Posterior vena cava (tissue), 2 donors: Measurements from ENCODE around the gene NOBOX. TPM values are rescaled to one million over a fixed set of nuclear protein-coding genes. Genes with fewer than 3 reads are reported as not detected.
"Not testable (repeated sequence)": the region's sequence is repeated elsewhere in the genome, so short reads cannot be mapped to it uniquely, and the experiment has no call there.

ENCODE experiments used
- DNase-seq: peaks from one replicate; pipeline ENCODE4 v3.0.0-alpha.2; 2020; ENCODE audit warnings: low spot score
- intact Hi-C, 2 donors: fragments of 100-400 bp; cut with DNase I; formaldehyde crosslinking; loops; one replicate each; pipeline versions ENCODE4 v1.14.1 to v1.14.2; 2022 to 2023
- long read RNA-seq, 2 donors: library from polyadenylated mRNA; unstranded; transcript quantifications; one replicate each; pipeline ENCODE4 v2.0.0, GENCODE V29; 2020 to 2021
- total RNA-seq, 2 donors: library from RNA; stranded (reverse); fragmentation: NEBNext Ultra II Directional; extraction: Animal tissue kit (Norgen Biotek cat#: 25700); gene quantifications; one replicate each; pipeline ENCODE4 v1.2.1, GENCODE V29; 2021
- donor health status: DM: yes; HTN: yes; CAD: no.
- donor health status: DM: yes; HTN: yes; CAD: no.

Gene NOBOX
- not detected for total RNA-seq
- long read RNA-seq, donor 1, result 0 reads
- long read RNA-seq, donor 2, result 0 reads

DNA sequence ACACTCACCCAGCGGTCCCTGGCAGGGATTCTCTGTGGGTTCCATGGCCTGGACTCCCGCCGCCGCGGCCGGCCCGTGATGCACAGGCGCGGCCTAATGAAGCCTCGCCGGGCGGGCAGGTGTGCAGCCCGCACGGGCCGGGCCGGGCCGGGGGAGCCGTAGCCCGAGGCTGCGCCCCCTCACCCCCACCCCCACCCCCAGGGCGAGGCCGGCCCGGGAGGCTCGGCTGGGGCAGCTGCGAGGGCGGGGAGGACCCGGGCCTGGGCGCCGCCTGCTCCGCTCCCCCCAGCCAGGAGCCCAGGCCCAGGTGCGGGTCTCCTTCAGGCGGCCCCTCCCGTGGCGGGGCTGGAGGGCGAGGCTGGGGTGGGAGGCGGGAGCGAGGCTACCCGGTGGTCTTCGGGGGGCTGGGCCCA is at the start of gene NOBOX:
NOBOX (minus strand) TSS at position 45 of the 413 bp plus-strand sequence.
- peak; percentile 35 for DNase-seq
- intact Hi-C loops, result no loop called here

DNA sequence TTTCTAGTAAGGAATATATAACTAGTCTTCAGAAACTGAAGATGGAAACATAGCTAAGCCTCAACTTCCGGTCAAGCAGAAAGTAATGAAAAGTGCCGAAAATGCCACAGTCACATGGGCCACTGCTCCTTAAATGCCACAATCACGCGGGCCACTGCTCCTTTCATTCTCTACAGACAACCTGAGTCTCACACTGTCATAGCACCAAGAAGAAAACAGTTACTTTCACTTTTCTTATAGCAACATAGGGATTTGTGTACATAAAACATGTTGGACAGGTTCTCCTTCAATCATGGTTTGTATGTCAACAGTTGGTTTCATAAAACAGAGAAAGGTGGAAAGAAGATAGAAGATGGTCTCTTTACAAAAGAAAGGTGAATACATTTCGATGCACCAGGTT is 48.6 kb upstream of the NOBOX start:
- intact Hi-C loops, result no loop called here
- no peak for DNase-seq

DNA sequence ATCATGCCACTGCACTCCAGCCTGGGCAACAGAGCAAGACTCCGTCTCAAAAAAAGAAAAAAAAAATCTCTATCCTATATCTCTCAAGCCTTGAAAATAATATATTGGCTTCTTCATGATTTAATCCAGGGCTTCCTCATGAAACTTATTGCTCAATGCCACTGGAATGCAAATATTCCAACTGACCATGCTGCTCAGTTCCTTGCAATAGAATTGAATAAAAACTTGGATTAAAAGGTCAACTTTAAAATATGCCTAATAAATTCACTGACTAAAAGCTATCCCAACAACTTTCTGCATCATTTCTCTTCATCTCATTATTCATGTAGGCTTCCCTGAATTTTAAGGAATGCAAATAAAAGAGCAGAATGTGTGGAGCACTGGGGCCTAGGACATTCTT is 42.1 kb upstream of the NOBOX start:
- DNase-seq, result no peak
- intact Hi-C loops, result no loop called here

DNA sequence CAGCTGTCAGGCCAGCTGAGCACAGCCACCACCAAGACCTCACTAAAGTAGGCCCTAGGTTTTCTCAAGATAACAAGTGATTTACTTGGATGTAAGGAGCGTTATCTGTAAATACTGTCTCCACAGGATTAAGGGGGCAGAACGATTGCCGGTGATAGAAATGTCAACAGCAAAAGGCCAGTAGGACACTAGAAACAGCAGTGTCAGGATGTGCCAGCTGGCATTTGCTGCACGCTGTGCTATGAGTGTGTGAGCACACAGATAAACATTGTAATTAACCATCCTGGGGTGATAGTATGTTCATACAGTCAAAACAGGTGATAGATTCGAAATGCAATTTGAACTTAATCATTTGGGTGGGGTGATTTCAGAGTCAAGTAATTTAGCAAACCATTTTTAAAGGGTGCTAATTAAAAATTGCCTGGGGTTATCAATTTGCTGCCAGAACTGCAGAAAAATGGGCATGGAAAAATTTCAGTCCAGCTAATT is 36.3 kb upstream of the NOBOX start:
- intact Hi-C loops, result no loop called here

DNA sequence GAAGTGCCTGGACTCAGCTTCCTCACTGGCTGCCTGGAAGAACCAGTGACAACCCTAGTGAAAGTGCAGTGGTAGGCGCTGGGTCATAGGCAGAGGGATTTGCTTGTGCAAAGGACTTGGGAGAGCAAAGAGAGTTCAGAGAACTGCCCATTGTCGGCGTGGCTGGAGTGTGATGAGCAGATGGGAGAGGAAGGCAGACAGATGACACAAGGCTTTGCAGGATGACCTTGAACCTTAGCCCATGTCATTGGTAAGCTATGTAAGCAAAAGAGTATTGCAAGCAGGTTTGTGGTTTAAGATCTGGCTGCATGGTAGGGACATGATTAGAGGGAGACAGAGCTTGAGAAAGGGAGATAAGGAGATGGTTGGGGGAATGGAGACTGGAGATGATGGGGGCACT is 35.3 kb upstream of the NOBOX start:
- intact Hi-C loops, result no loop called here
- no peak for DNase-seq

More for the DNA sequence above, 36.3 kb upstream of the NOBOX start:
- no peak for DNase-seq

DNA sequence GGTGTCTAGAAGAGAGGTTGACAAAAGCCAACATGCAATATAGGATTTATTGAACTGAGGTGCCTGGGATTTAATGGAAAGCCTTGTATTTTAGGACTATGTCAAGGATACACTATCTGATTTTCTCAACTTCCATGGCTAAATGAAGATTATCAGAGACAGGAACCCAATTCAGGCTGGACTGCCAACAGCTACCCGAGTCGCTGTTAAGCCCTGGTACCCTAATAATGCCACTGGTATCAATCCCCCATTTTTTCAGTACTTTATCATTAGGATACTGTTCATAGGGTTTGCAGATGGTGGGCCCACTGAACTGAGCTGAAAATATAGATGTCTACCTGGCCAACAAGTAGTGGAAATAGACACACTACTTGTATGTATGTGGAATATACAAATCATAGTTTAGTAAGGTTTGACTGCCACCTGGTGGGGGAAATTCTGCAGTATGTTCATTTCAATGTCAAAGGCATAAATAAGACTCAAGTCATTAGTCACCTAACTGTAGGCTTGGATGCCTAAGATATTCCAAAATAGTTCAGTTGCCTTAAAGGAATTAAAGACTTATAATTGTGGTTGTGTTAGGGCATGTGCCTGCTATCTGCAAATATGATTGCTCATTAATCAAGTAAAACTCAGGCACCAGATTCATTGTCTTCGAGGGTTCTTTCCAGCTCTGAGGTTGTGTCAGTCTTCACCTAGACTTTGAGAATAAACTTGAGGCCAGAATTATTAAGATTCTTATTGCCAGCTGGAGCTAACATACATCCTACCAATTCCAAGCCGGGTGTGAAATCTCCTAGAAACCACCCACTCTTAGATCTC is 34.1 kb upstream of the NOBOX start:
- no peak for DNase-seq
- intact Hi-C loops, result no loop called here

DNA sequence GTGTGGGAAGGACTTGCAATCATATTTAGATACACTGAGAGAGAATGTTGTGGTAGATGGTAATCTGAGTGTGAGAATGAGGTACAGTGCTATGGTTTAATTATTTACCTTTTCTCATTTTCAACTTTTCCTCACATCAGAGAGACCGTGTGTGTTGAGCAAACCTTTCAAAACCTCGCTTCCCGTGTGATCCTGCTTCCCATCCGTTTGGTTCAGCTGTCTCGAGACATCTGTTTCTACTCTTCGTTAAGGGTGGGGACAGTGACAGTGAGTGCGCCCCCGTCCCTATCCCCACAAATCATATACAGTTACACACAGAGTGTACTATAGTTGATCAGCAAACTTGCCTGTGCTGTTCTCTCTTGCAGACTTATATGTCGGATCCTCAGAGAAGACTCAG is 33.0 kb upstream of the NOBOX start:
- intact Hi-C loops, result no loop called here
- no peak for DNase-seq

DNA sequence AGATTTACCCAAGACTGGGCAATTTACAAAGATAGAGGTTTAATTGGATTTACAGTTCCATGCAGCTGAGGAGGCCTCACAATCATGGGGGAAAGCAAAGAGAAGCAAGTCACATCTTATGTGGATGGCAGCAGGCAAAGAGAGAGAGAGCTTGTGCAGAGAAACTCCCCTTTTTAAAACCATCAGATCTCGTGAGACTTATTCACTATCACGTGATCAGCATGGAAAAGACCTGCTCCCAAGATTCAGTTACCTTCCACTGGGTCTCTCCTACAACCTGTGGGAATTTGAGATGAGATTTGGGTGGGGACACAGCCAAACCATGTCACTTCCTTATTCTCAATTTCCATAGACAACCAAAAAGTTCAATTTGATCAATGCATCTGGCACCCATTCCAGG is 24.9 kb upstream of the NOBOX start:
- DNase-seq, result no peak
- intact Hi-C loops, result no loop called here

DNA sequence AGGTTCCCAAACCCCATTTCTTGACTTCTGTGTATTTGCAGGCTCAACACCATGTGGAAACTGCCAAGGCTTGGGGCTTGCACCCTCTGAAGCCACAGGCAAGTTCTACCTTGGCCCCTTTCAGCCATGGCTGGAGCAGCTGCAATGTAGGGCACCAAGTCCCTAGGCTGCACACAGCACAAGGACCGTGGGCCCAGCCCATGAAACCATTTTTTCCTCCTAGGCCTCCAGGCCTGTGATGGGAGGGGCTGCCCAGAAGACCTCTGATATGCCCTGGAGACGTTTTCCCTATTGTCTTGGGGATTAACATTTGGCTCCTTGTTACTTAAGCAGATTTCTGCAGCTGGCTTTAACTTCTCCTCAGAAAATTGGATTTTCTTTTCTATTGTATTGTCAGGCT is 24.0 kb upstream of the NOBOX start:
- intact Hi-C loops, DNase-seq: not testable (repeated sequence)

DNA sequence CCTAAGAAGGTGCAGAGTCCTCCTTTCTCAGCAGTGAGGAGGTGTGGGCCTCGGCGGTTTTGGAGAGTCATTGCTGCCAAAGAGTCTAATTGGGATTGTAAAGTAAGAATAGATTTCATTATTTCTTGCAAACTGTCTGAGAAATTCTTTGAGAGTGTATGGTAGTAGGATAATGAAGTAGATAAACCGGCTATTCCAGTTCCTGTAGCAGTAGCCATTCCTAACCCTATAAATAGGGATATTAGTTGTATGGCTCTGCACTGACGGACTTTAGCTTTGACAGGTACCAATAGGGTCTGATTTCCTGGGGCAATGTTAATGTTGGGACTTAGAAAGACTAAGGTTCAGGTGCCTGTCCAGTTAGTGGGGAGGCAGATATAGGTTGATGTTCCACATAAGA is 15.4 kb upstream of the NOBOX start:
- DNase-seq, intact Hi-C loops: not testable (repeated sequence)

DNA sequence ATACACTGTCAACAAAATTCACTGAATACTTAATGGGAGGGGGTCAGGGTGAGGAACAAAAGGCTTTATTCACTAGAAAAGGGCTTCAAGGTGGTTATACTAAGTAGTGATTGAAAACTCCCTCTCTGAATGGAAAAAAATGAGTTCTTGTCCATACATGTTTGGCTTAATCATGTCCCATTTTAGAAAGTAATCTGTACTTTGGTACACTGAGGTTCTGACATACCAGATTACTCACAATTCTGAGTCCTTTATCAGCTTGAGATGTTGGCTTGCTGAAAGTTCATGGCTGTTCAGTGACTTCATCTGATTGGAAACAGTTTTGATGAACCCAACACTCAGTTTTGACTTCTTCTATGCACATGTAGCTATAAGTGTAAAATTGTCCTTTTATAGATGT is 12.8 kb upstream of the NOBOX start:
- intact Hi-C loops, result no loop called here
- no peak for DNase-seq

DNA sequence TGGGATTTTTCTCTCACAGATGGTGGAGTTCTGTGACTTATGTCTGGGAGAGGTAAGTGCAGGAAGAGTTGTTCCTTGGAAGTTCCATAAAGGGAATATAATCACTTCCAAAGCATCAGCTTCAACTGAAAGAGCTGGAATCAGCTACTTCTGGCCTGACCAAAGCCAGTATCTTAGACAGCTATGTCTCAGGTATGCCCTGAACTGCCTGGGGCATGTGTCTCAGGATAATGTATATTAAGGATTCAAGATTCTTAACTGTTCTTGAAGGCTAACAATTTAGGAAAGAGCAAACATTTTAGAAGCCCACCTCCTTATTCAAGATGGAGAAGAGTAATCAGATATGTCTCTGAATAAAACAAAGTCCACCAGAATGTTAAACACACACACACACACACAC is 12.4 kb upstream of the NOBOX start:
- intact Hi-C loops, result no loop called here
- no peak for DNase-seq

DNA sequence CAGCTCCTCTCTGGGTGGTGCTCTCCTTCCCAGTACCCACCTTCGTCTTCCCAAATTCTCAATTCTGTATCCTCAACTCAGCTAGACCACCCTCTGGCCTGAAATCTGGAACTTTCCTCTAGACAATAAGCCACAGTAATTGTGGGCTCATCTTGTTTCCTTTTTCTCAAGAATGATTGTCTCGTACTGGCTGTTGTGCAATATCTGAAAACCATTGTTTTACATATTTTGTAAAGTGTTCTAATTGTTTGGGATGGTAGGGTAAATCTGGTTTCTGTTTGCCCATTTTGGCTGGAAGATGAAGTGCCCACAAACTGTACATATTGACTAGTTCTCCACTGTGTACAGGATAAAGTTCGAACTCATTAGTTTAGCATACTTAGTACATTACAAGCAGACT is 11.3 kb upstream of the NOBOX start:
- intact Hi-C loops, result no loop called here
- no peak for DNase-seq

DNA sequence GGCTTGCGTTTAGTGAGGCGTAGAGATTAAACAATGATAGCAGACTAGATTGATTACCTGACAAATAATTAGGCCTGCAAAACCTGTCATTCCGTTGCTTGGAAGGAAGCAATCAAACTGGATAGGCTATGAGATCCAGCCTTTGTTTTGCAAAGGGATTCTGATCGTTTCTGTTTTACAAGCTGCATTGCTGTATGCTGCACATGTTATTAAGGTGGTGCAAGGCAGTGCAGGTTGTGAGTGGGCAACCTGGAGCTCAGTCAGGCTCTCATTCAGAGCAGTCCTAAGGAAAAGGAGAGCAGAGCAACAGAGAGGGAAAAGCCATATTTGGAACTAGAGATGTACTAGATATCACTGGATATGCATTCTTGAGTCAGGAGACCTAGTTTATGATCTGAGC is 6.9 kb upstream of the NOBOX start:
- intact Hi-C loops, result no loop called here
- no peak for DNase-seq

DNA sequence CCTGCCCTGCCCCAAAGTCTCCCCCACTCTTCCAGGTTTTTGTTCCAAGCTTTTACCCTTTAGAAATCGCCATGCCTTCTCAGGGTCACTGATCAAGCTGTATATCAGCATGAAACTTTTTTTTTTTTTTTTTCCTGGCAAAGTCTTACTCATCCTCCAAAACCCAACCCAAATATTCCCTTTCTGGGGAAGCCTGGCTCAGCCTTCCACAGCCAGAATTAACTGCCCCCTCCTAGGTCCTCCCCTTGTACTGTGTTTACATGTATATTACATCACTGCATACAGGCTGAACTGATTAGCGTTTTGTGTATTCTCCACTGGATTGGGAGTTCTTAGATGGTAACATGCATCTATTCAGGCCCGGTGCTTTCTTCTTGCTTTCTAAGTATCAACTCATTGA is 4.6 kb upstream of the NOBOX start:
- no peak for DNase-seq
- intact Hi-C loops, result no loop called here

DNA sequence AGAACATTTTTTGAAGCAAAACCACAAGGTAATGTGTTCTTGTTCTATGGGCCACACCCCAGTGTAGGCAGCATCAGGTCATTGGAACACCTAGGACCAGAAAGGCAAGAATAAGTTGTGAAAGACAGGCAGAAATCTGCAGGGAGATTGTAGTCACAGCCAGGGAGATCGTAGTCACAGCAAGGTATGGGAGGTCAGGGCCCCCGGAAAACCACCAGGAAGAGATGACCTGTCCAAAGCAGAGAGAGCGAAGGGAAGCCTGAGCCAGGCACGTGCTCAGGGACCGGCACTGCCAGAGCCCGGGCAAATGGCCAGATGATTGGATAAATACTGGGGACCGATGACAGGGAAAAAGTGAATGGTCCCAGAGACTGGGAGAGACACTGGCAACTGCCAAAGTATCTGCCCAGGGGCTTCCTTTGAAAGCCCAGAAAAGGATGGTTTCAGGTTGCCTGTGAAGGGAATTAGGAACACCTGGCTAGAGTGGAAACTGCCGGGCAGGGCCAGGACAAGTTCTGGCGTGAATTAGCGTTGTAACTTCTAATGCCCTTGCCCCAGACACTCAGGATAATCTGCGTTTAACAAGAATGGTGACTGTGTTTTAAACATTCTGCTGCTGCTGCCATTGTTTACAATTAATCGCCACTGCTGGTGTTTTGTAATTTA is 3.9 kb upstream of the NOBOX start:
- intact Hi-C loops, result no loop called here
- no peak for DNase-seq

DNA sequence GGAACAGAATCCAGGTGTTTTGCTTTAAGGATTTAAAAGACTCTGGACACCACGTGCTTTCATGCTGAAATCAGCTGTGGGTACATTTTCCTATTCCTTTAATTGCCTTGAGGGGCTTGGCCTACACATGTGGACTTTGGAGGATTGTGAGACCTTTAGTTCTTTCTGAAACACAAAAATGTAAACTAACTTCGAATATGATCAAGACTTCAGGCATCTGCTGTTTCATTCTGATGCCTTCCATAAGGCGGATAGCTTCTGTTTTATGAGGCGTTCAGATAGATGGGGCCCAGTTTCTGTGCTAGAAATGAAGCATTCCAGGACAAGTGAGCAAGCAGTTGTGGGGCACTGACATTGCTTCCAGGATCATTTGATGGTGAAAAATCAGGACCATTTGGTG is 1.5 kb upstream of the NOBOX start:
- peak; percentile 43 for DNase-seq
- intact Hi-C loops, result no loop called here

DNA sequence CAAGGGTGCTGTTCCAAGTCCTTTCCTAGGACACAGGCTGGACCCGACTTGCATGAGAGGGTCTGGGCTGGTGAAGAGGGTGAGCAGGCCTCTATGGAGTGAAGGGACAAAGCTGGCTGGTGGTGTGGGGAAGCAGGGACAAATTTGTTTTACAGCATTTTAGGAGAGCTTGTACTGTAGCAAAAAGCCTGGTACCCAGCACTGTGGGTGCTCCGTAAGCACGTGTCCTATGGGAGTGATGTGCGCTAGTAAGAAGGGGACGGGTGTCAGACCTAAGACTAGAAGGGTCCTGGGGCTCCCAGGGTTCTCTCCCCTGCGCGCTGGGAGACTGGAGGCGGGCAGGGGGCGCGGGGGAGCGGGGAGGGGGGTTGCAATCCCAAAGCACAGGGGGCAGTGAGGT is 391 bp downstream of the NOBOX start:
- peak; percentile 67 for DNase-seq
- intact Hi-C loops, result no loop called here

DNA sequence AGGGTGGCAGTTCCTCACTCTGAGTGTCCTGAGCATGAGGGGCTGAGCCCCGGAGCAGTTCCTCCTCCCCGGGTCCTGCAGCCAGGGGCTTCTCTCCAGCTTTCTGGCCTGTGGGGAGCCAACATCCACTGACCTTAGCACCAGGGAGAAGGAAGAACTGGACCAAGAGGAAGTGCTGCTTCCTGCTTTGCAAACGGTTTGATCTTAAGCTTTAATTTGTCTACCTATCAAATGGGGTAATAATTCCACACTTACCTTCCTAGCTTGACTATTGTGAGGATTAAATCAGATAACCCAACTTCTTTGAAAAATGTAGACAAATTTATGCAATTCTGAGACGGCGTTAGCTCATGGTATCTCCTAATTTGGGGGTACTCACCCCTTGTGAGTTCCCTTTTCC is 2.0 kb downstream of the NOBOX start:
- DNase-seq, result no peak
- intact Hi-C loops, result no loop called here

DNA sequence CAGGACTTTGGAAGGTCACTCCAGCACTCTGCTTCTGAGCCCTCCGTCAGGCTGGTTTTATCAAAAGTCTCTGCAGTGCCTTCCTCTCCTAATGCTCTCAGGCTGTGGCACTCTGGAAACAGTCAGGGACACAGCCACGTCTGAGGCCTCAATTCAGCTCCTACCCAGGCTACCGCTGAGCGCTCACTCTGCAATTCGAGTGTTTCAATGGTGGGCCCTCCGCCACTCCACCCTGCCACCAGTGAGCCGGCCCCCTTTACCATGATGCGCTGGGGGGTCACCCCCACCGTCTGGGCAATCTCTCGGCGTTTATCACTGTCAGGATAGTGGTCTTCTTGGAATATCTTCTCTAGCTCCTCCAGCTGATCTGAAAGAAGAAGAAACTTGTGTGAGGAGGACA is 3.5 kb downstream of the NOBOX start:
- intact Hi-C loops, result no loop called here

DNA sequence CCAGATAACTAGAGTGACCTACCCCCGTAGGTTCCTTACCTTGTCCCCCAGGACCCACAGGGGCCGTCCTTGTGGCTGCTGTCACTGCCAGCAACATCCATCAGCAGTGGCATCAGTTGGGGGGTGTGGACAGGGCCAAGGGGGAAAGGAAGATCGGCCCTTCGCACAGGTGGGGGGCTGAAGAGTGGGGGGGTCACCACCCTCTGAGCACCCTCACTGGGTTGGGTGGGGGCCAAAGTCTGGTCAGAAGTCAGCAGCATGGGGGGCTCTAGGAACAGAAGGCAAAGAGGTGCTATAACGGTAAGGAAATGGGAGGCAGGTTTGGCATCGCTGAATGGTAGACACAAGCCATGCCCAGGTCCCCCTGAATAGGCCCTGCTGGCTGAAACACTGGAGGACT is 4.6 kb downstream of the NOBOX start:
- intact Hi-C loops, result no loop called here
- DNase-seq, result no peak

More for the DNA sequence above, 3.5 kb downstream of the NOBOX start:
- DNase-seq, result peak; percentile 58
